Left ventricle myocardium inferior (tissue), 1 donor: ENCODE results near the gene CTSW. TPM values are rescaled to one million over a fixed set of nuclear protein-coding genes. Genes with fewer than 3 reads are reported as not detected.

ENCODE experiments used
- DNase-seq: peaks from one replicate; pipeline ENCODE4 v3.0.0-alpha.2; 2020
- H3K27ac ChIP-seq: fragments of 200-600 bp; replicated peaks from 2 replicates; pipeline ENCODE4 v1.8.0; 2021
- H3K27me3 ChIP-seq: fragments of 200-600 bp; 2 replicates; pipeline ENCODE4 v1.8.0; 2021; ENCODE audit warnings: low read depth
- H3K36me3 ChIP-seq: fragments of 200-600 bp; 2 replicates; pipeline ENCODE4 v1.8.0; 2021
- H3K4me1 ChIP-seq: fragments of 200-600 bp; 2 replicates; pipeline ENCODE4 v1.8.0; 2021
- H3K4me3 ChIP-seq: fragments of 200-600 bp; 2 replicates; pipeline ENCODE4 v1.8.0; 2021; ENCODE audit warnings: mild to moderate bottlenecking, moderate library complexity
- H3K9me3 ChIP-seq: fragments of 200-600 bp; replicated peaks from 2 replicates; pipeline ENCODE4 v1.8.0; 2021
- intact Hi-C: fragments of 100-400 bp; cut with micrococcal nuclease; formaldehyde crosslinking; loops from one replicate; pipeline ENCODE4 v1.11.0; 2022
- total RNA-seq: library from RNA; stranded (reverse); fragmentation: NEBNext Ultra II Directional; extraction: Animal tissue kit (Norgen Biotek cat#: 25700); gene quantifications from one replicate; pipeline ENCODE4 v1.2.1, GENCODE V29; 2021
- TF ChIP-seq, protein P1 (sequence below): fragments of 200-600 bp; IDR thresholded peaks from 2 replicates; pipeline ENCODE4 v1.8.0; 2021; ENCODE audit warnings: antibody characterized with exemption, mild to moderate bottlenecking, borderline replicate concordance
- donor health status: DM: no; HTN: yes; CAD: no; lungs with severe emphysema.

Gene CTSW
- total RNA-seq, 1 donor from 2014 or later = 0.49 TPM

DNA sequence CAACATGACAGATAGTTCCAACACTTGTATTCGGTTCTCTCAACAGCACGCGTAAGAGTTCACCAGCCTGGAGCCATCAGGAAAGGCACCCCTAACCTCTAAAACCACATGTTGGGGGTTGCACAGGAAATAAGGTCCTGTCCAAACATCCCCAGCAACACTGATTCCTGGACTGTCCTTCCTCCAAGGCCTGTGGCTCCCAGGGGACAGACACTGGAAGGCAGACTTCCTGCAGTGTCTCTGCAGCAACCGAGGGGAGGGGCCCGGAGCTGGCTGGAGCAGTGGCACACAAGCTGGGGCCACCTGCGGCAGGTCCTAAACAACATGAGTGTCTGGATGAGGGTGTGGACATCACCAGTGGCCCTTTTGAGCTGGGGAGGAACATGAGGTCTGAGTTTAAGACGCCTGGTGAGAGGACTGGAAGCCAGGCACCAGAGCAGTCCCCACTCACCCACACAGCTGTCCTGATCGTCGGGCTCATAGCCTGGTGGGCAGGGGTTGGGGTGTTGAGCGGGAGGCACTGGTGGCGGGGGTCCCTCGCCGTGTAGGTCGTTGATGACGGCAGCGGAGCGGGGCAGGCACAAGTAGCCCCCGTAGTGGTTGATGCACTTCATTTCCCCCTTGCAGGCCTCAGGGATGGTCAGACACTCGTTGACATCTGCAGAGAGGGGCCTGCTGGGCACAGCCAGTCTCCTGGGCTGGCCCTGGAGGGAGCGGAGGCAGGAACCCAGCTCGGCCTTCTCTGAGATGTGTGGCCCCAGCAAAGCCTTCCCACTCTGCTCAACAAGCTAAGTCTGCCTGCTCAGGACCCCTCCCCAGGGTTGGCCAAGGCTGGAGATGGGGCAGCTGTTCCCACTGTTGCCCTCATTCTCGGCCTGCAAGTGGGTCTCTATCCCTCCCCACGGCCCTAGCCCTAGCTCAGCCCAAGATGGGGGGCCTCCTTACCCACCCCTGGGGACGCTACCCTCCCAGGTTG is 8.6 kb upstream of the CTSW start:
- peak overlapping the region; percentile 98 for H3K27ac ChIP-seq
- peak; percentile 72 for DNase-seq
- H3K9me3 ChIP-seq = no peaks in the 10 kb centered on the region
- TF ChIP-seq, protein P1, sequence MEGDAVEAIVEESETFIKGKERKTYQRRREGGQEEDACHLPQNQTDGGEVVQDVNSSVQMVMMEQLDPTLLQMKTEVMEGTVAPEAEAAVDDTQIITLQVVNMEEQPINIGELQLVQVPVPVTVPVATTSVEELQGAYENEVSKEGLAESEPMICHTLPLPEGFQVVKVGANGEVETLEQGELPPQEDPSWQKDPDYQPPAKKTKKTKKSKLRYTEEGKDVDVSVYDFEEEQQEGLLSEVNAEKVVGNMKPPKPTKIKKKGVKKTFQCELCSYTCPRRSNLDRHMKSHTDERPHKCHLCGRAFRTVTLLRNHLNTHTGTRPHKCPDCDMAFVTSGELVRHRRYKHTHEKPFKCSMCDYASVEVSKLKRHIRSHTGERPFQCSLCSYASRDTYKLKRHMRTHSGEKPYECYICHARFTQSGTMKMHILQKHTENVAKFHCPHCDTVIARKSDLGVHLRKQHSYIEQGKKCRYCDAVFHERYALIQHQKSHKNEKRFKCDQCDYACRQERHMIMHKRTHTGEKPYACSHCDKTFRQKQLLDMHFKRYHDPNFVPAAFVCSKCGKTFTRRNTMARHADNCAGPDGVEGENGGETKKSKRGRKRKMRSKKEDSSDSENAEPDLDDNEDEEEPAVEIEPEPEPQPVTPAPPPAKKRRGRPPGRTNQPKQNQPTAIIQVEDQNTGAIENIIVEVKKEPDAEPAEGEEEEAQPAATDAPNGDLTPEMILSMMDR = no peak
- peaks cover 34% of the 10 kb centered on the region for H3K36me3 ChIP-seq
- H3K27me3 ChIP-seq = no peaks in the 10 kb centered on the region
- H3K4me3 ChIP-seq = peak overlapping the region; percentile 76
- intact Hi-C loops = no loop called here
- peaks cover 54% of the 10 kb centered on the region for H3K4me1 ChIP-seq

DNA sequence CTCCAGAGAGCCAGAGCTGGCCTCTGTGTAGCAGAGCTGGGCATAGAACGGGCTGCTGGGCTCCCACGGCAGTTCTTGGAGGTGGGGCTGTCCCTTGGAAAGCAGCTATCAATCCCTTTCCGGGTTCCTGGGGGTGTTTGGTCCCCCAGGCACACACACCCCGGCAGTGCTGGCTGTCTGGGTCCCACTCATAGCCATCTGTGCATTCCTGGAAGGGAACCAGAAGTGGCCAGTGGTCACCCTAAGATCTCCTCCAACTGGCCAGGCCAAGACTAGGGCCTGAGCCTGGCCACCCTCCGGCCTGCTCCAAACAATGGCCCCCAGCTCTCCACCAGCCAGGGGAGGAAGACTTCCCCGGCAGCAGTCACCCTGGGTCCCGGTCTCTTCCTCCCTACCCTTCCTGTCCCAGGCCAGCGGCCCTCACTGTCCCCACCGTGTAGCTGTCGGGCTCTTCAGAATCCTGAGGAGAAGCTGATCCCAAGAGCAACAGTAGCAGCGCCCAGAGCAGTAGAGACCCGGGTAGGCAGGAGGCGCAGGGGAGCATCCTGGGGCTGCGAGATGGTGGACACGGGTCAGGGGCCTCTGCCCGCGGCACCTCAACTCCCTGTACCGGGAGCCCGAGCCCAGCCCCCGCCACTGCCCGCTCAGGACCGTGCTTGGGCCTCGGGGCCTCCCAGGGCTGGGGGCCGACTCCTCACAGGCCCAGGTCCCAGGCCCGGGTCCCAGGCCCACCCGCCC is 7.7 kb upstream of the CTSW start:
- intact Hi-C loops = no loop called here
- no peaks in the 10 kb centered on the region for H3K9me3 ChIP-seq
- TF ChIP-seq, protein P1 = peak; percentile 34
- no peaks in the 10 kb centered on the region for H3K27me3 ChIP-seq
- H3K4me1 ChIP-seq = peaks cover 54% of the 10 kb centered on the region
- peak overlapping the region; percentile 98 for H3K27ac ChIP-seq
- DNase-seq = peak; percentile 48
- H3K36me3 ChIP-seq = peaks cover 24% of the 10 kb centered on the region
- H3K4me3 ChIP-seq = peak overlapping the region; percentile 76

DNA sequence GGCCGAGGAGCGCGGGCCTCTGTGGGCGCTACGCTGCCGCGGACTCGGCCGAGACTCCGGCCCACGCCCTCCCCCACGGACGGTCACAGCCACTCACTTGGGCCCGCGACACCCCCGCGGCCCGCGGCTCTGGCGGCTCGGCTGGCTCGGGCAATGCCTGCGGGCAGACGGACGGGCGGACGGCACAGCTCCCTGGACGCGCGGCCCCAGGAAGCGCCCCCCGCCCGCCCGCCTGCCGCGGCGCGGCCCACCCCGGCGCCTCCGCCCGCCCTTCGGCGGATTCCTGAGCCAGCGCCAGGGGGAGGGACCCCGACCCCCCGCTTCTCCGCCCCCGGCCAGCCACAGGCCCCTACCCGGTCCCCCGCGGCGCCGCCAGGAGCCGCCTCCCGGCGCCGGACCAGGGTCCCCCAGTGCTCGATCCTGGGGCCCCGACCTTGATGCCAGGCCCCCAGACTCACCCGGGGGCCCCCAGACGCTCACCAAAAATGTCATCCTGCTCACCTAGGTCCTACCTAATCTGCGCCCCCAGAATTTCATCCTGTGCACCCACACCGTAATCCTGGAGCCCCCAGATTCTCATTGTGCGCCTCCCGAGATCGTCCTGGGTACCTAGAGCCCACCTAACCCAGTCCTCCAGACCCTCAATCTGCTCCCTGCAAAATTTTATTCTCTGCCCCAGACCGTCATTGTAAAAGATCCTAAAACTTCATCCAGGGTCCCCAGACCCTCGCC is 6.9 kb upstream of the CTSW start, which contains the start of gene EFEMP2:
Gene EFEMP2, minus strand, starts transcription at position 215 of the 732 bp plus-strand sequence. CDS start 446 bp downstream, outside the sequence.
- H3K4me1 ChIP-seq = peaks cover 48% of the 10 kb centered on the region

DNA sequence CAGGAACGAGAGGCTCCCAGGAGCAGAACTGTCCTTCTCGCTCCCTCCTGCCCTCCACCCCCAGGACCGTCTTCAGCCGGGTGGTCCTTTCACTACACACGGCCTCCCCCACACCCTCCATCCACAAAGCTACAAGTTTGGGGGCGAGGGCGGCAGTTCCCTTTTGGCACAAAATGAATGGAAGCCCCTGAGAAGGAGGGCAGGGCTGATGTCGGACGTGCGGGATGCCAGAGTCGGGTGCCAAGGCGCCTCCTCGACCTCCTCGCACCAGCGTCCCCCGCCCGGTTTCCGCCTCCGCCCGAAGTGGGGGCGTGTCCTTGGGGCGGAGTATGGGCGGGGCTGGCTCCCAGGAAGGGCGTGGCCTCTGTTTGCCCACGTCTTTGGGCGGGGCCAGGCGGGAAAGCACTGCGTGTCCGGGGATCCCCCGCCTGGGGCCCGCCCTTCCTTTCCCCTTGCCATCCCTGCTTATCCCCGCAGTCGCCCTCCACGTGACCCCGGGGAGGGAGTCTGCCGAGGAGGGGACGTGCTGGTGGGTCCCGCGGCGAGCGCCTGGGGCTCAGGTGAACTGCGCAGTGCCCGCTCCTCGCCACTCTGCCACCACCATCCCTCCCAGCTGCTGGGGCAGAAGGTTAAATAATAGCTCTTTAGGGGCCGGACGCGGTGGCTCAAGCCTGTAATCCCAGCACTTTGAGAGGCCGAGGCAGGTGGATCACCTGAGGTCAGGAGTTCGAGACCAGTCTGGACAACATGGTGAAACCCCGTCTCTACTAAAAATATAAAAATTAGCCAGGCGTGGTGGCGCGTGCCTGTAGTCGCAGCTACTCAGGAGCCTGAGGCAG is 6.1 kb upstream of the CTSW start:
- TF ChIP-seq, protein P1 = no peak
- intact Hi-C loops = no loop called here
- H3K27ac ChIP-seq = peak overlapping the region; percentile 98
- H3K4me3 ChIP-seq = peak overlapping the region; percentile 76
- peaks cover 9% of the 10 kb centered on the region for H3K36me3 ChIP-seq
- H3K27me3 ChIP-seq = no peaks in the 10 kb centered on the region
- peaks cover 44% of the 10 kb centered on the region for H3K4me1 ChIP-seq
- peak; percentile 96 for DNase-seq
- H3K9me3 ChIP-seq = no peaks in the 10 kb centered on the region

More for the DNA sequence above, 6.9 kb upstream of the CTSW start, which contains the start of gene EFEMP2:
- Histone ChIP-seq H3K9me3 (no peaks in the 10 kb centered on the region), H3K36me3 (peaks cover 17% of the 10 kb centered on the region), H3K27me3 (no peaks in the 10 kb centered on the region), H3K4me3 (peak within 1 kb of the TSS; percentile 76), H3K27ac (peak within 1 kb of the TSS; percentile 98)
- TF ChIP-seq, protein P1 = no peak
- intact Hi-C loops = no loop called here
- DNase-seq = peak; percentile 61
